Measurements from ENCODE around the gene SLCO4C1. TPM values are rescaled to one million over a fixed set of nuclear protein-coding genes. Genes with fewer than 3 reads are reported as not detected.

Gene SLCO4C1
- total RNA-seq, 1 experiment from 2014 or later, result 0.05 TPM

GRCh38 chr5:102283102-102283797 lies 12.8 kb downstream of the SLCO4C1 start:
- DNase-seq (ENCODE audit: low read depth, low spot score), result no peak
- in situ Hi-C loops (cut with HindIII; ENCODE audit: low pct_unique_long_range_greater_than_20kb, low sequenced_read_pairs), result no loop called here

- in situ Hi-C loops (cut with HindIII; ENCODE audit: low pct_unique_long_range_greater_than_20kb, low sequenced_read_pairs), result no loop called here
- DNase-seq (ENCODE audit: low read depth, low spot score), result no peak
Measured at GRCh38 chr5:102279711-102280110, 16.4 kb downstream of the SLCO4C1 start.

GRCh38 chr5:102278231-102278630 lies 17.9 kb downstream of the SLCO4C1 start:
- no peak for DNase-seq (ENCODE audit: low read depth, low spot score)
- in situ Hi-C loops (cut with HindIII; ENCODE audit: low pct_unique_long_range_greater_than_20kb, low sequenced_read_pairs), result no loop called here

- DNase-seq (ENCODE audit: low read depth, low spot score), result no peak
- in situ Hi-C loops (cut with HindIII; ENCODE audit: low pct_unique_long_range_greater_than_20kb, low sequenced_read_pairs), result no loop called here
Measured at GRCh38 chr5:102277144-102277543, 18.9 kb downstream of the SLCO4C1 start.

- DNase-seq (ENCODE audit: low read depth, low spot score), result no peak
- in situ Hi-C loops (cut with HindIII; ENCODE audit: low pct_unique_long_range_greater_than_20kb, low sequenced_read_pairs), result no loop called here
Measured at GRCh38 chr5:102271759-102272158, 24.3 kb downstream of the SLCO4C1 start.

GRCh38 chr5:102270036-102270435 lies 26.0 kb downstream of the SLCO4C1 start:
- in situ Hi-C loops (cut with HindIII; ENCODE audit: low pct_unique_long_range_greater_than_20kb, low sequenced_read_pairs), result no loop called here
- no peak for DNase-seq (ENCODE audit: low read depth, low spot score)

- in situ Hi-C loops (cut with HindIII; ENCODE audit: low pct_unique_long_range_greater_than_20kb, low sequenced_read_pairs), result no loop called here
- DNase-seq (ENCODE audit: low read depth, low spot score), result no peak
Measured at GRCh38 chr5:102262688-102263087, 33.4 kb downstream of the SLCO4C1 start.

- in situ Hi-C loops (cut with HindIII; ENCODE audit: low pct_unique_long_range_greater_than_20kb, low sequenced_read_pairs), result no loop called here
- DNase-seq (ENCODE audit: low read depth, low spot score), result no peak
Measured at GRCh38 chr5:102249381-102249780, 46.7 kb downstream of the SLCO4C1 start.

GRCh38 chr5:102243213-102243612 lies 52.9 kb downstream of the SLCO4C1 start:
- in situ Hi-C loops (cut with HindIII; ENCODE audit: low pct_unique_long_range_greater_than_20kb, low sequenced_read_pairs), result no loop called here
- DNase-seq (ENCODE audit: low read depth, low spot score), result no peak

- in situ Hi-C loops (cut with HindIII; ENCODE audit: low pct_unique_long_range_greater_than_20kb, low sequenced_read_pairs), result no loop called here
- DNase-seq (ENCODE audit: low read depth, low spot score), result no peak
Measured at GRCh38 chr5:102241809-102242421, 54.2 kb downstream of the SLCO4C1 start.

GRCh38 chr5:102231693-102232619 lies 64.1 kb downstream of the SLCO4C1 start:
- DNase-seq (ENCODE audit: low read depth, low spot score), result peak; percentile 72
- in situ Hi-C loops (cut with HindIII; ENCODE audit: low pct_unique_long_range_greater_than_20kb, low sequenced_read_pairs), result no loop called here

- in situ Hi-C loops (cut with HindIII; ENCODE audit: low pct_unique_long_range_greater_than_20kb, low sequenced_read_pairs), result no loop called here
- DNase-seq (ENCODE audit: low read depth, low spot score), result no peak
Measured at GRCh38 chr5:102229685-102230084, 66.4 kb downstream of the SLCO4C1 start.

GRCh38 chr5:102226321-102226720 lies 69.8 kb downstream of the SLCO4C1 start:
- DNase-seq (ENCODE audit: low read depth, low spot score), result no peak
- in situ Hi-C loops (cut with HindIII; ENCODE audit: low pct_unique_long_range_greater_than_20kb, low sequenced_read_pairs), result no loop called here

GRCh38 chr5:102223542-102224477 lies 72.3 kb downstream of the SLCO4C1 start:
- DNase-seq (ENCODE audit: low read depth, low spot score), result peak; percentile 81
- in situ Hi-C loops (cut with HindIII; ENCODE audit: low pct_unique_long_range_greater_than_20kb, low sequenced_read_pairs), result no loop called here

- no peak for DNase-seq (ENCODE audit: low read depth, low spot score)
- in situ Hi-C loops (cut with HindIII; ENCODE audit: low pct_unique_long_range_greater_than_20kb, low sequenced_read_pairs), result no loop called here
Measured at GRCh38 chr5:102222772-102223171, 73.3 kb downstream of the SLCO4C1 start.

GRCh38 chr5:102221949-102222348 lies 74.1 kb downstream of the SLCO4C1 start:
- no peak for DNase-seq (ENCODE audit: low read depth, low spot score)
- in situ Hi-C loops (cut with HindIII; ENCODE audit: low pct_unique_long_range_greater_than_20kb, low sequenced_read_pairs), result no loop called here

GRCh38 chr5:102218159-102218558 lies 77.9 kb downstream of the SLCO4C1 start:
- DNase-seq (ENCODE audit: low read depth, low spot score), result no peak
- in situ Hi-C loops (cut with HindIII; ENCODE audit: low pct_unique_long_range_greater_than_20kb, low sequenced_read_pairs), result no loop called here

Measured in SK-MEL-5 (cell line).